B cell (primary cell): ENCODE measurements around the gene NT5M. TPM values are rescaled to one million over a fixed set of nuclear protein-coding genes. Genes with fewer than 3 reads are reported as not detected.

Experiments
- ATAC-seq: fragments of 200-7000 bp; cut with Tn5 transposase; one replicate; pipeline ENCODE4 v1.10.0; 2021; ENCODE audit warnings: low read depth, mild to moderate bottlenecking, moderate number of reproducible peaks, moderate library complexity
- CTCF ChIA-PET: fragments of 350-600 bp; sonication (Branson Sonifier 250); formaldehyde crosslinking; loops from one replicate; lab custom pipeline; 2021; ENCODE audit warnings: antibody characterized with exemption, inconsistent platforms; lab: Charles Lee
- POLR2A ChIA-PET: fragments of 350-600 bp; sonication (Branson Sonifier 250); formaldehyde crosslinking; loops from one replicate; lab custom pipeline; 2021; ENCODE audit warnings: antibody characterized with exemption; lab: Charles Lee
- DNase-seq: peaks from one replicate; pipeline ENCODE4 v3.0.0; 2013
- H2AFZ ChIP-seq: 2 replicates; pipeline ENCODE4 v1.6.1; 2012; ENCODE audit warnings: mild to moderate bottlenecking, low read depth, low read length; ENCODE audit not compliant: insufficient read depth, poor library complexity, severe bottlenecking
- H3K27ac ChIP-seq, 2 donors: 1 replicate in 1 of 2; 2 replicates in 1 of 2; pipeline ENCODE4 v1.5.1; 2012 to 2013; ENCODE audit warnings: low read length in 2 of 2, mild to moderate bottlenecking in 2 of 2, moderate library complexity in 1 of 2
- H3K27me3 ChIP-seq, 4 experiments: fragments of 200-600 bp in 1 of 4; sonication (generic) in 1 of 4; replicated peaks in 1 of 4; 1 replicate in 2 of 4; 2 replicates in 2 of 4; pipeline versions ENCODE4 v1.6.1 to v1.7.0; 2013 to 2016; ENCODE audit warnings: low read length in 3 of 4, mild to moderate bottlenecking in 2 of 4, mixed read lengths in 1 of 4, moderate library complexity in 1 of 4; ENCODE audit not compliant: insufficient read depth in 4 of 4, control insufficient read depth in 3 of 4; ENCODE audit errors: control extremely low read depth in 1 of 4
- H3K36me3 ChIP-seq, 2 experiments: replicated peaks in 1 of 2; 1 replicate in 1 of 2; 2 replicates in 1 of 2; pipeline versions ENCODE4 v1.6.1 to v1.7.1; 2013; ENCODE audit warnings: low read length in 1 of 2; ENCODE audit not compliant: insufficient read depth in 2 of 2, control insufficient read depth in 1 of 2; ENCODE audit errors: control extremely low read depth in 1 of 2, extremely low read depth in 1 of 2
- H3K4me1 ChIP-seq, 2 donors: fragments of 200-600 bp in 1 of 2; sonication (generic) in 1 of 2; 1 replicate in 1 of 2; 2 replicates in 1 of 2; pipeline versions ENCODE4 v1.5.1 to v1.6.1; 2013 to 2017; ENCODE audit warnings: low read length in 2 of 2; ENCODE audit not compliant: control insufficient read depth in 2 of 2, insufficient read depth in 2 of 2
- H3K4me2 ChIP-seq: replicated peaks from 2 replicates; pipeline ENCODE3; 2012; ENCODE audit warnings: mild to moderate bottlenecking, low read depth, low read length; ENCODE audit not compliant: poor library complexity, severe bottlenecking
- H3K4me3 ChIP-seq, 5 experiments: fragments of 200-600 bp in 1 of 5; sonication (generic) in 1 of 5; 1 replicate in 3 of 5; 2 replicates in 2 of 5; pipeline versions ENCODE4 v1.5.1 to v1.7.0; 2011 to 2016; ENCODE audit warnings: low read length in 4 of 5, mild to moderate bottlenecking in 4 of 5, low read depth in 2 of 5, control low read depth in 1 of 5, moderate library complexity in 1 of 5; ENCODE audit not compliant: insufficient read depth in 1 of 5; ENCODE audit errors: control extremely low read depth in 1 of 5, extremely low read depth in 1 of 5
- H3K79me2 ChIP-seq: fragments of 200-600 bp; sonication (generic); one replicate; pipeline ENCODE4 v1.6.0; 2016; ENCODE audit warnings: low read length; ENCODE audit not compliant: control insufficient read depth, insufficient read depth
- H3K9ac ChIP-seq: fragments of 200-600 bp; sonication (generic); 2 replicates; pipeline ENCODE4 v1.6.1; 2017; ENCODE audit warnings: mild to moderate bottlenecking, low read length, moderate library complexity
- H3K9me3 ChIP-seq, 3 donors: one replicate each; pipeline versions ENCODE4 v1.6.1 to v1.7.1; 2013; ENCODE audit warnings: low read length in 2 of 3; ENCODE audit not compliant: control insufficient read depth in 2 of 3, insufficient read depth in 1 of 3; ENCODE audit errors: control extremely low read depth in 1 of 3
- H4K20me1 ChIP-seq: 2 replicates; pipeline ENCODE4 v1.6.0; 2012; ENCODE audit warnings: mild to moderate bottlenecking, low read length; ENCODE audit not compliant: insufficient read depth, control insufficient read depth, poor library complexity, severe bottlenecking
- H3K27ac Mint-ChIP-seq: one replicate; pipeline ENCODE4 v1.8.0; 2021; ENCODE audit warnings: mixed read lengths
- H3K27me3 Mint-ChIP-seq: one replicate; pipeline ENCODE4 v1.8.0; 2021; ENCODE audit warnings: mixed read lengths
- H3K4me1 Mint-ChIP-seq: one replicate; pipeline ENCODE4 v1.8.0; 2021; ENCODE audit warnings: mixed read lengths
- H3K4me3 Mint-ChIP-seq: one replicate; pipeline ENCODE4 v1.8.0; 2021; ENCODE audit warnings: mixed read lengths
- H3K9me3 Mint-ChIP-seq: one replicate; pipeline ENCODE4 v1.8.0; 2022; ENCODE audit warnings: mixed read lengths; ENCODE audit not compliant: insufficient read depth
- CTCF ChIP-seq: fragments of 200-600 bp; IDR thresholded peaks from one replicate; pipeline ENCODE4 v1.8.0; 2022; ENCODE audit warnings: antibody characterized with exemption, mild to moderate bottlenecking
- EZH2 ChIP-seq: IDR thresholded peaks from 2 replicates; pipeline ENCODE4 v1.6.1; 2012; ENCODE audit warnings: borderline replicate concordance, low read depth, mild to moderate bottlenecking, moderate library complexity, low read length; ENCODE audit not compliant: insufficient read depth, poor library complexity, severe bottlenecking
- WGBS: methylation state at CpG from one replicate; pipeline ENCODE4 v1.1.5; 2013; ENCODE audit warnings: missing lambda C conversion rate; ENCODE audit not compliant: insufficient coverage; 5-methylcytosine and 5-hydroxymethylcytosine counted together
- intact Hi-C: fragments of 100-400 bp; cut with micrococcal nuclease; formaldehyde crosslinking; loops from one replicate; pipeline ENCODE4 v1.10.0; 2022
- polyA plus RNA-seq: library from polyadenylated mRNA; depleted of rRNA; stranded (reverse); fragments of >200 nt; gene quantifications from 2 replicates; pipeline ENCODE4 v1.2.3, GENCODE V29; 2012
- total RNA-seq, 2 donors: library from RNA; stranded (reverse); fragments of 120-200 nt in 1 of 2; gene quantifications; 1 replicate in 1 of 2; 2 replicates in 1 of 2; pipeline versions ENCODE4 v1.2.3 to v1.2.4, GENCODE V29; 2013 to 2022

Gene NT5M
- total and polyA plus RNA-seq, 2 donors (not counting 1 experiment from before 2014, with no cell fraction given) = 0.40 to 0.47 TPM

DNA sequence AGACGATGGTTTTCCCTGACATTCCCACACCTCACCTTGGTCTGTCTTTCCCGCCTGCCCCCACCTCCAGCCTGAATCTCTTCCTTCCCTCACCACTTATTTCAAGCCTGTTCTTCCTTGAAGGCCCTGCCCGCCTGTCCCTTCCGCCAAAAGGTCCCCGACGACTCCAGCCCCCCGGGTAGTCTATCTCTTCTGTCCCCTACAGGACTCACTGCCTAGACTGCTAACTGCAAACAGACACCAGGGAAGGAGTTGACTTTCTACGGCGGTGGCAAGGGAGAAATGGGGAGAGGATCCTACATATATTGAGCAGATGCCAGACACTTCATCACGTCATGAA lies 53.7 kb downstream of the NT5M start:
- Histone ChIP-seq H3K9me3 (peaks cover 0 to 7% (median 0%) of the 10 kb centered on the region in 3 donors), H3K27ac (no peak overlapping the region), H3K79me2 (no peaks in the 10 kb centered on the region), H3K36me3 (no peaks in the 10 kb centered on the region), H2AFZ (no peak overlapping the region), H3K4me2 (no peak overlapping the region), H3K27me3 (no peaks in the 10 kb centered on the region), H3K4me3 (no peak overlapping the region), H3K4me1 (peaks cover 3 to 7% of the 10 kb centered on the region in 2 donors), H4K20me1 (no peaks in the 10 kb centered on the region), H3K9ac (no peak overlapping the region)
- TF ChIP-seq EZH2 (no peak), CTCF (no peak)
- DNase-seq (no peak), ATAC-seq (no peak)
- Mint-ChIP-seq H3K9me3 (peaks cover 3% of the 10 kb centered on the region), H3K27ac (no peak overlapping the region), H3K4me3 (no peak overlapping the region), H3K27me3 (peaks cover 4% of the 10 kb centered on the region), H3K4me1 (peaks cover 4% of the 10 kb centered on the region)
- CTCF ChIA-PET = interaction anchor here (0.8 to 9.0 kb wide), 7 partner anchors 10 to 285 kb away, joined by 3 to 124 read pairs (median 8); partner anchors contain the start of gene RASD1
- 93% methylated on average over 9 of the region's 10 CpGs for WGBS
- POLR2A ChIA-PET = interaction anchor here (0.5 kb wide), 1 partner anchor 88 kb away, joined by 3 read pairs; no protein-coding TSS in a partner anchor
- intact Hi-C loops = loop anchor here (1.0 to 5.0 kb wide), 2 partner anchors 139 to 560 kb away; partner anchors contain the start of gene RASD1

GRCh38 chr17:17358060-17358751 lies 55.0 kb downstream of the NT5M start:
- intact Hi-C loops = loop anchor here (5.0 kb wide), 1 partner anchor 559 kb away; no protein-coding TSS in a partner anchor
- ChIA-PET CTCF (interaction anchor here (0.8 to 9.0 kb wide), 3 partner anchors 139 to 284 kb away, joined by 3 to 124 read pairs (median 18); no protein-coding TSS in a partner anchor), POLR2A (no interaction called here)
- H3K27me3 Mint-ChIP-seq = peaks cover 5% of the 10 kb centered on the region
- Histone ChIP-seq H3K9me3 (peaks cover 0 to 7% (median 0%) of the 10 kb centered on the region in 3 donors), H3K4me1 (peaks cover 3 to 7% of the 10 kb centered on the region in 2 donors), H4K20me1 (no peaks in the 10 kb centered on the region), H3K4me2 (no peak overlapping the region), H3K27ac (no peak overlapping the region), H3K9ac (no peak overlapping the region), H3K36me3 (no peaks in the 10 kb centered on the region), H3K27me3 (peaks cover 0 to 4% (median 0%) of the 10 kb centered on the region in 4 experiments), H3K4me3 (no peak overlapping the region), H3K79me2 (no peaks in the 10 kb centered on the region), H2AFZ (no peak overlapping the region)
- DNase-seq (no peak), ATAC-seq (no peak)
- no peak overlapping the region for H3K4me3 Mint-ChIP-seq
- no peak for TF ChIP-seq EZH2
- no peak for TF ChIP-seq CTCF
- peaks cover 4% of the 10 kb centered on the region for H3K4me1 Mint-ChIP-seq
- WGBS = 54% methylated on average over 2 of the region's 3 CpGs
- H3K9me3 Mint-ChIP-seq = peaks cover 3% of the 10 kb centered on the region
- H3K27ac Mint-ChIP-seq = no peak overlapping the region
